WERI-Rb-1 (cell line): ENCODE data around the gene UBE2E2.
"Not testable (repeated sequence)": the region's sequence is repeated elsewhere in the genome, so short reads cannot be mapped to it uniquely, and the experiment has no call there.

ENCODE experiments used
- DNase-seq: peaks from one replicate; pipeline ENCODE4 v3.0.0-alpha.2; 2020
- H3K27ac ChIP-seq: fragments of 250-450 bp; sonication (Bioruptor Pico); 2 replicates; pipeline ENCODE4 v1.5.1; 2020; ENCODE audit warnings: mild to moderate bottlenecking, moderate library complexity
- H3K27me3 ChIP-seq: fragments of 250-450 bp; sonication (Bioruptor Pico); 2 replicates; pipeline ENCODE4 v1.5.1; 2021; ENCODE audit warnings: mild to moderate bottlenecking, low read depth, moderate library complexity; ENCODE audit not compliant: insufficient read depth, severe bottlenecking
- H3K36me3 ChIP-seq: fragments of 250-450 bp; sonication (Bioruptor Pico); 2 replicates; pipeline ENCODE4 v1.5.1; 2020; ENCODE audit warnings: mild to moderate bottlenecking, moderate library complexity
- H3K4me3 ChIP-seq: 2 replicates; pipeline ENCODE4 v1.5.1; 2011; ENCODE audit warnings: low read depth, mild to moderate bottlenecking, control low read depth, low read length
- H3K9me3 ChIP-seq: fragments of 250-450 bp; sonication (Bioruptor Pico); 2 replicates; pipeline ENCODE4 v1.5.1; 2021; ENCODE audit warnings: mild to moderate bottlenecking, moderate library complexity; ENCODE audit not compliant: severe bottlenecking
- TF ChIP-seq, protein P1 (sequence below): IDR thresholded peaks from 2 replicates; pipeline ENCODE4 v1.5.1; 2011; ENCODE audit warnings: low read depth, mild to moderate bottlenecking, control low read depth, inconsistent platforms, low read length

UBE2E2 gene

DNA sequence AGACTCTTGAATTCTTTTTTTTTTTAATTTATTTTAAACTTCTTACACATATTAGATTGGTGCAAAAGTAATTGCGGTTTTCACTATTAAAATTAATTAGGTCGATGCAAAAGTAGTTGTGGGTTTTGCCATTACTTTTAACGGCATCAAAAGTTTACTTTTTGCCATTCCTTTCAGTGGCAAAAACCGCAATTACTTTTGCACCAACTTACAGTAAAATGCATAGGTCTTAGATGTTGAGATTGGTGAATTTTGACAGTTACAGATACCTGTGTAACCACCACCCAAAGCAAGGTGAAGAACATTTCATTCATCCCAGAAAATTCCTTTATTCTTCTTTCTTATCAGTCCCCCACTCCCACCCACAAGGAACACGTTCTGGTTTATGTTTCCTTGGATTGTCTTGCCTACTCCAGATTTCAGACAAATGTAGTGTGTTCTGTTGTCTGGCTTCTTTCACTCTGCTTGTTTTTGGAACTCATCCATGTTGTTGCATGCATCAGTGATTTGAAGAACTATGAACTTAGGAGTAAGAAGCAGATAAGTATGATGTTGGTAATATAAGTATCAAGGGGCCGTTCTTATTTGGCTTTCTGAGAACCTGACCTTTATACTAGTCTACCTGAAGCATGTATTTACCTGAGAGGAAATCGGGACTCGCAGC lies 404.2 kb downstream of the UBE2E2 start:
- Histone ChIP-seq H3K9me3 (no peaks in the 10 kb centered on the region), H3K27ac (no peak overlapping the region), H3K36me3 (no peaks in the 10 kb centered on the region), H3K27me3 (no peaks in the 10 kb centered on the region), H3K4me3 (no peak overlapping the region)
- DNase-seq, result no peak
- TF ChIP-seq, protein P1, sequence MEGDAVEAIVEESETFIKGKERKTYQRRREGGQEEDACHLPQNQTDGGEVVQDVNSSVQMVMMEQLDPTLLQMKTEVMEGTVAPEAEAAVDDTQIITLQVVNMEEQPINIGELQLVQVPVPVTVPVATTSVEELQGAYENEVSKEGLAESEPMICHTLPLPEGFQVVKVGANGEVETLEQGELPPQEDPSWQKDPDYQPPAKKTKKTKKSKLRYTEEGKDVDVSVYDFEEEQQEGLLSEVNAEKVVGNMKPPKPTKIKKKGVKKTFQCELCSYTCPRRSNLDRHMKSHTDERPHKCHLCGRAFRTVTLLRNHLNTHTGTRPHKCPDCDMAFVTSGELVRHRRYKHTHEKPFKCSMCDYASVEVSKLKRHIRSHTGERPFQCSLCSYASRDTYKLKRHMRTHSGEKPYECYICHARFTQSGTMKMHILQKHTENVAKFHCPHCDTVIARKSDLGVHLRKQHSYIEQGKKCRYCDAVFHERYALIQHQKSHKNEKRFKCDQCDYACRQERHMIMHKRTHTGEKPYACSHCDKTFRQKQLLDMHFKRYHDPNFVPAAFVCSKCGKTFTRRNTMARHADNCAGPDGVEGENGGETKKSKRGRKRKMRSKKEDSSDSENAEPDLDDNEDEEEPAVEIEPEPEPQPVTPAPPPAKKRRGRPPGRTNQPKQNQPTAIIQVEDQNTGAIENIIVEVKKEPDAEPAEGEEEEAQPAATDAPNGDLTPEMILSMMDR, result no peak

DNA sequence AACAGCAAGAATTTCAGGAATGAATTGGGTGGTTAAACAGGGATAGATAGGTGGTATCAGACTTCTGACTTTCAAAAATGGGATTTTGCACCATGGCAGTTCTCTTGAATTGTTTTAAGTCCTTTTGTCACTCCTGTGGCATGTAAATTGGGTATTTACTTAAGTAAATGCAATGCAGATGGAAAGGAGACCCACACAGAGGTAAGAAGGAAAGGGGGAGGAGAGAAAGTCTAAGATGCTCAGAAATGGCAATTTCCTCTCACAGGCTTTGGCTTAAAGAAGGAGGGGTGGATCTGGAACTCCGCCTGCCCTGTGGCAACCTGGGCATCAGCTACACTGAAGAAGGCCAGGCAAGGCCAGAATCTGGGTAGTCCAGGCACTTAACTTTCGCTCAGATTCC lies 405.5 kb downstream of the UBE2E2 start:
- TF ChIP-seq, protein P1, result no peak

DNA sequence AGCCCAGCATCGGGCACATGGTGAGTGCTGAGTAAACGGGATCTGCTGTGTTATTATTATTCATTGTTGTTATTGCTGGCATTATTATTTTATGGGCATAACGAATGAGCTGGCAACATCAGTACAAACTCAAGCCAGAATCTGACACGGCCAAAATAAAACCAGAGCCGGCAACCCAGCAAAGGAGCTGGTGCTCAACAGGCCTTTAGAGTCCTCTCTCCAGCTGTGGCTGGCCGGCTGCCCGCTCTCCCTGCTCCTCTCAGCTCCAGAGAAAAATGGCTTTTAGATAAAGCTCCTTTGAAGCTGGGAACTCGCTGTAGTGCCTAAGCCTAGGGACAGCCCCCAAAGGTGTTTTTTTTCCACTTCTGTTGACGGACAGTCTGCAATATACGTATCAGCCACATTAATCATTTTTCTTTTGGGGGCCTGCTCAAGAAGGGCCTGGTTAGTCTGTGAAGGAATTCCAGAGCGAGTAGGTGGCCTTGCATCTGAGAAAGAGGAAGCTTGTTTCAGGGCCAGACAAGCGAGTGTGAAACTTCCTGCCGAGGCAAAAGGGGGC lies 408.7 kb downstream of the UBE2E2 start:
- Histone ChIP-seq H3K27ac (no peak overlapping the region), H3K36me3 (no peaks in the 10 kb centered on the region), H3K27me3 (no peaks in the 10 kb centered on the region), H3K9me3 (no peaks in the 10 kb centered on the region), H3K4me3 (no peak overlapping the region)
- TF ChIP-seq, protein P1, result no peak
- DNase-seq, result no peak

More for the DNA sequence above, 405.5 kb downstream of the UBE2E2 start:
- H3K36me3 ChIP-seq, result no peaks in the 10 kb centered on the region
- no peak overlapping the region for H3K27ac ChIP-seq
- DNase-seq, result no peak
- H3K9me3 ChIP-seq, result no peaks in the 10 kb centered on the region
- H3K27me3 ChIP-seq, result no peaks in the 10 kb centered on the region
- H3K4me3 ChIP-seq, result no peak overlapping the region

DNA sequence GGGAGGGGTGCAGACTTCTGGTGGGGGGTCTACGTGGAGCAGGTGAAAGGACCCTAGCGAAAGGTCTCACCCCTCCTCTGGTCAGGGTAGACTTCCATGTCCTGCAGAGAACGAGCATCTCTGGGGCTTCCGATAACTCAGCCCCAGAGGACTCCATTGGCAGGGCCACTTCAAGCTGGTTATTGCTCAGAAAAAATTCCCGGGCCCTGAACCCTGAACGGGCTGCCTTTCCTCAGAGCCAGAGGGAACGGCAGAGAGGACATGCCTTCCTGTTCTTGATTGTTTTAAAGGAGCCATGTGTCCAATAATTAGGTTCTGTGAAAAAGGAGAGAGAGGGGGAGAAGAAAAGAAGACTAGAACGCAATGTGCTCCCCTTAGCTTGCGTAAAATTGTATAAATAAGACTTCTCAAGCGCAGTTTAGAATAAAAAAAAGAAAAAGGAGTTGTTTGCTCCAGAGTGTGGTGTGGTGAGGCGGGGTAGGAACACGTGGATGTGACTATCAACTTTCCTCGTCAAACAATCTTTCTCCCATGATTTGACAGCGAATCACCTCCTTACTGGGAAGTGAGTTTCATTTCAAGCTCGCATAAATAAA lies 409.3 kb downstream of the UBE2E2 start:
- Histone ChIP-seq H3K4me3 (no peak overlapping the region), H3K27me3 (no peaks in the 10 kb centered on the region), H3K27ac (no peak overlapping the region), H3K9me3 (no peaks in the 10 kb centered on the region), H3K36me3 (no peaks in the 10 kb centered on the region)
- TF ChIP-seq, protein P1, result no peak
- no peak for DNase-seq

DNA sequence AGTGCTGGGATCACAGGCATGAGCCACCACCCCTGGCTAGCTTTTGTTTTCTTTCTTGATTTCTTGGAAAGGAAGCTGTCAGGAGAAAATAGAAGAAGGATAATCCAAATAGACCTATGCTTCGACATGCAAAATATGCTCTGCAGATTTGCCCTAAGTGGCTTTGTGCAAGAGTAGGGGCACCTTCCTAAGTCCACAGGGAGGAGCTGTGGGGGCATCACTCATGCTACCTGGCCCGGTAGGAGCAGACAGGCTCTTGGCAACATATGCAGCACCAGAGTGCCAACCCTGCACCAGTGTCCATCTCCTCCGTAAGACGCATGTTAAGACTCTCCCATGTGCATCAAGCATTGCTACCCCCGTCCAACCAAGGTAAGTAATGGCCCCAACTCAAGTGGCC lies 411.9 kb downstream of the UBE2E2 start:
- TF ChIP-seq, protein P1, result no peak
- H3K36me3 ChIP-seq, result no peaks in the 10 kb centered on the region

DNA sequence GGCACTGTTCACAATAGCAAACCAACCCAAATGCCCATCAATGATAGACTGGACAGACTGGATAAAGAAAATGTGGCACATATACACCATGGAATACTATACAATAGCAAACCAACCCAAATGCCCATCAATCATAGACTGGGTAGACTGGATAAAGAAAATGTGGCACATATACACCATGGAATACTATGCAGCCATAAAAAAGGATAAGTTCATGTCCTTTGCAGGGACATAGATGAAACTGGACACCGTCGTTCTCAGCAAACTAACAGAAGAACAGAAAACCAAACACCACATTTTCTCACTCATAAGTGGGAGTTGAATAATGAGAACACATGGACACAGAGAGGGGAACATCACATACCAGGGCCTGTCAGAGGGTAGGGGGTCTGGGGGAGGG lies 415.3 kb downstream of the UBE2E2 start:
- H3K27ac ChIP-seq, H3K27me3 ChIP-seq, H3K4me3 ChIP-seq, DNase-seq, H3K9me3 ChIP-seq, H3K36me3 ChIP-seq: not testable (repeated sequence)

More for the DNA sequence above, 411.9 kb downstream of the UBE2E2 start:
- H3K4me3 ChIP-seq, result no peak overlapping the region
- no peak overlapping the region for H3K27ac ChIP-seq
- DNase-seq, result no peak
- no peaks in the 10 kb centered on the region for H3K27me3 ChIP-seq
- no peaks in the 10 kb centered on the region for H3K9me3 ChIP-seq
